NCI-H187 (cell line): ENCODE results near the gene STAT5B.
"Not testable (repeated sequence)": the region's sequence is repeated elsewhere in the genome, so short reads cannot be mapped to it uniquely, and the experiment has no call there.

Experiments
- DNase-seq, 2 experiments: peaks; one replicate each; lab custom pipeline; 2025; lab: John Stamatoyannopoulos, UW

Gene STAT5B

DNA sequence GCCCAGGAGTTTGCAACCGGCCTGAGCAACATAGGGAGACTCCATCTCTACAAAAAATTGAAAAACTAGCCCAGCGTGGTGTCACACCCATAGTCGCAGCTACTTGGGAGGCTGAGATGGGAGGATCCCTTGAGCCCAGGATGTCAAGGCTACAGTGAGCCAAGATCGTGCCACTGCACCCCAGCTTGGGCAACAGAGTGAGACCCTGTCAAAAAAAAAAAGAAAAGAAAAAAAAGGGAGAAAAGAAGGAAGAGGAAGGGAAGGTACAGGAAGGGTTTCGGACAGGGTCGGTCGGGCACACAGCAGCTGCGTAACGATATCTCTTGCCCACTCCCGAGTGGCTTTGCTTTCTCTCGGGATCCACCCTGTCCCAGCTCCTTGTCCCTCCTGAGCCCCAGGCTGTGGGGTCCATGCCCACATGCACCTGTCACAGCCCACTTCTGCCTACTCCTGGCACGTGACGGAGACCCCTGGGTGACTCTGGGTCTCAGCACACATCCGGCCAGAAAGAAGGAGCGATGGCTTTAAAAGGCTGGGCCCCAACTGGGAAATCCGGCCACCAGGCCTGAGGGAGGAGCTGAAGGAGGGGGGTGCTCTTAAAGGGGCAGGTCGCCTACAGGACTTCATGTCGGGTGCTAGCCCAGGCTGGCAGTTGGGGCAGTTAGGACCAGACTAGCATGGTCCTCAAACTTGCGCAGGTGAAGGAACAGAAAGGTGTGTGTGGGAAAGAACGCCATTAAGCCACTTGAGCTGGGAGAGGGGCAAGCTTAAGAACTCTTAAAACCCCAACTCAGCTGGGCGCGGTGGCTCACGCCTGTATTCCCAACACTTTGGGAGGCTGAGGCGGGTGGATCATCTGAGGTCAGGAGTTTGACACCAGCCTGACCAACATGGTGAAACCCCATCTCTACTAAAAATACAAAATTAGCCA lies 82.0 kb downstream of the STAT5B start, which contains the start of gene GHDC:
Gene GHDC, minus strand, starts transcription at position 526 of the 931 bp plus-strand sequence. CDS start 913 bp downstream, outside the sequence.
- peak; percentile 42 to 77 for DNase-seq

DNA sequence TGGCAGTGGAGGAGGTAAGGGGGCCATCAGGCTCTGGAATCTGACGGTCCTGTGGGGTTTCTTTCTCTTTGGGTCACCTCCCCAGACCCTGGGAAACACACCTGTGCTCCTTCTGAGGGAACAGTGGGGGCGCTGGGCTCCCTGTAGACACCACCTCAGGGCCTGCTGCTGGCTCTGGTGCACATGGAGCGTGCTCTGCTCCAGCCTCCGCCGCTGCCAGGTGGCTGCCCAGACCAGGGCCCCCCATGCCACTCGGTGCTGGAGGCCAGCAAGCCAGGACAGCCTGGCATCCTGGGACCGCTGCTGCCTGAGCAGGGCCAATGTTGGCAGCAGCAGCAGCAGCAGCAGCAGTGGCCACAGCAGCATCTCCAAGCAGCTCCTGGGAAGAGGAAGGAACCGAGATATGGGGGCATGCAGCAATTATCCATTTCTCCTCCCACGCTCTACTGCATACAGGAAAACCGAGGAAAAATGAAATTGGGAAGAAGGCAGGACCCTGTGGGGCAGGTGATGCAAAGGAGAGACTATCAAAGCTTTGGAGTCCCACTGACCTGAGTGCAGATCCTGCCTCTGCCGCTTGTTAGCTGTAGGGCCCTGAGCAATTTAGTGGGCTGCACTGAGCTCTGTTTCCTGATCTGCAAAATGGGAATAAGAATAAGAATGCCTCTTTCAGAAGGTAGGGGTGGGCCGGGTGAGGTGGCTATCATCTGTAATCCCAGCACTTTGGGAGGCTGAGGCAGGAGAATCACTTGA lies 82.8 kb downstream of the STAT5B start:
- DNase-seq, result no peak

- no peak for DNase-seq
Measured at GRCh38 chr17:42192189-42193126, 83.7 kb downstream of the STAT5B start.

GRCh38 chr17:42191275-42191608 lies 84.9 kb downstream of the STAT5B start:
- DNase-seq, result no peak

DNA sequence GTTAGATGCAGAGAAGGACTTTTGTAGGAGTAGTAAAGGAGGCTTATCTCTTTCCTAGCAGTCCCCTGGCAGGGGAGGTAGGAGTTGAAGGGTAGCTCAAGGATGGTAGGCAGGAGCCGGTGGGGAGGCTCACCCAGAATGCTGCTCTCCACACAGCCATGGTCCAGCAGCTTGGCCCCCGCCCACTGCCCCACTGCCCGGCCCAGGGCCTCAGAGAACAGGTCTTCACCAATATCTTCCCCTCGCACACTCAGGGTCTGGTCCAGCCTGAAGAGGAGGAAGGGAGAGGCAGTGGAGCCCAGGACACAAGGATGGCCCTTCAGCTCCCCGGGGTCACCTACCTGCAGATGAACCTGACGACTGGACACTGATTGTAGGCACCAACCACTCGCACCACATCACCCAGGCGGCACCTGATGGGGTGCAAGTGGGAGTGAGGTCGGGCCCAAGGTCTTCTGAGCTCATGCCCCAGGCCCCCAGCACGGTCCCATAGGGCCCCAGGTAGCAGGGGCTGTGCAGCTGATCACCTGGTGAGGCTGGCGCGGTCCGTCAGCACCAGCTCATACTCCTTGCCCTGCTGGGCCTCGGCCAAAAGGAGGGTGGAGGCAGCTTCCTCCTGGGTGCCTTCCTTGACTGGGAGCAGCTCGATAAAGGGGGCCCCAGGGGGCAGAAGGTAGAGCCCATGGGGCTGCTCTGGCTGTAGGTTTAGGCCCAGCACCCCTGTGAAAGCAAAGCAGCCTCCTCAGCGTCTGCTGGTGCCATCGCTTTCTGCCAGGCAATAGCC lies 85.5 kb downstream of the STAT5B start:
- no peak for DNase-seq

DNA sequence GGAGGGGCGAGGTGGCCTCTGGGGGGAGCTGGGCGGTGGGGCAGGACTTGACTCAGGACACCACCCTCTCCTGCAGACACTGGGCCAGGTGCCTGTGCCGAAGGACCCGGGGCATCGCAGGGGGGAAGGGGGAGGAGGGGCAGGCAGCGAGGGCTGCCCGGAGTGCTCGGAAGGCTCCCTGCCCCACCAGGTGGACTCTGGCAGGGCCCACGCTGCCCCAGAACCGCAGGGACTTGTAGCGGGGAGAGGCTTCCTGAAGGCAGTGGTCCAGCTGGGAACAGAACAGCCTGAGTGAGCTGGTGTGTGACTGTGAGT lies 86.6 kb downstream of the STAT5B start:
- no peak for DNase-seq

DNA sequence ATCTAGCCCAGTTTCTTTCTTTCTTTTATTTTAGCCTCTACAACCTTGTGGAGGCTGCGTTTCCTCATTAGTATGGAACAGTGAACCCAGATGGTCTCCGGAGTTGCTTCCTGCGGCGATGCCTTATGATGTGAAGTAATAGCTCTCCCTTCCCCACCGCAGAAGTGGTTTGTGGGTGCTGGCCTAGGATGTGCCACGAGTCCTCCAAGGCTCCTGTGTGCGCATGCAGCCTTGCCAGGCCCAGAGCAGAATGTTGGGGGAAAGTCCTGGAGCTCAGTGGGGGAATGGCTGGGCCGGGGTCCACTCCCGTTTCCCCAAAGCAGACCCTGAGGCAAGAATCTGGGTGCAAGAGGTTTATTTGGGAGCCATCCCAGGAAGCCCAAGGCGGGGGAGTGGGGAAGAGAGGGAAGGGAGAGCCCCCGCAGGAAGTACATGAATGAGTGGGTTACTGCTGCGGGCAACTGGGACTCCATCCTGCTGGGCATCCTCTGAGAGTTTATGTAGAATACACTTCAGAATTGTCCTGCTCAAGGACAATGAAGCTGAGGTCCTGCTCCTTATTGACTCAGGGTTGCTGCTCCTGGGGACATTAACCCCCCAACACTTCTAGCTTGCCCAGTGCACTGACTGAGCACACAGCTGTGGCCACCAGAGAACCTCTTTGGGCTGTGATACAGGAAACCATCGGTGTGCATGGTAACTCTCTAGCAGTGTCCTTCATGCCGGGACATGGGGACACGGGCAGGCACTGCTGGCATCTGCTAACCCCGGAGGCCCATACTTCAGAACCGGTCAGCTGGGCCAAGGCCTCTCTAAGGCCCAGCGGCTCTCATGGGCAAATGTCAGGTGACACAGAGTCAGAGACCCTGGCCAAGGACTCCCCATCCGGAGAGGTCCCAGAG lies 87.2 kb downstream of the STAT5B start:
- no peak for DNase-seq

DNA sequence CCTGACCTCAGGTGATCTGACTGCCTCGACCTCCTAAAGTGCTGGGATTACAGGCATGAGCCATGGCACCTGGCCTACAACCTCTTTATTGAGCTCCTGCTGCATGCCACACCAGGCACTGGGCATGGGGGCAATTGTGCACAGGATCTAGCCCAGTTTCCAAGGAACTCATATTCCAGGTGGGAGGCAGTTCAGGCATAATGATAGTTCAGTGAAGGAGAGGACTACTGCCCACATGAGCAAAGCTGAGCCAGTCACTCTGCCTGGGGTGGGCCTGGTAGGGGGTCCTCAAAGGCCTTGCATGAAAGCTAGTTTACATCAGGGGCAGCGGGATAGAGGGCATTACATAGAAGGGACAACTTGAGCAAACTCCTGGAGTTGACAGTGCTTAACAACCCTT lies 88.4 kb downstream of the STAT5B start:
- DNase-seq, result no peak

GRCh38 chr17:42186191-42186590 lies 90.0 kb downstream of the STAT5B start:
- not testable (repeated sequence) for DNase-seq

GRCh38 chr17:42185621-42185930 lies 90.6 kb downstream of the STAT5B start:
- no peak for DNase-seq

GRCh38 chr17:42184713-42185620 lies 91.2 kb downstream of the STAT5B start, which contains the start of gene HCRT:
Gene HCRT, minus strand, starts transcription at chr17:42185452. Its CDS starts 87 bp downstream, at chr17:42185365.
- DNase-seq, result no peak

DNA sequence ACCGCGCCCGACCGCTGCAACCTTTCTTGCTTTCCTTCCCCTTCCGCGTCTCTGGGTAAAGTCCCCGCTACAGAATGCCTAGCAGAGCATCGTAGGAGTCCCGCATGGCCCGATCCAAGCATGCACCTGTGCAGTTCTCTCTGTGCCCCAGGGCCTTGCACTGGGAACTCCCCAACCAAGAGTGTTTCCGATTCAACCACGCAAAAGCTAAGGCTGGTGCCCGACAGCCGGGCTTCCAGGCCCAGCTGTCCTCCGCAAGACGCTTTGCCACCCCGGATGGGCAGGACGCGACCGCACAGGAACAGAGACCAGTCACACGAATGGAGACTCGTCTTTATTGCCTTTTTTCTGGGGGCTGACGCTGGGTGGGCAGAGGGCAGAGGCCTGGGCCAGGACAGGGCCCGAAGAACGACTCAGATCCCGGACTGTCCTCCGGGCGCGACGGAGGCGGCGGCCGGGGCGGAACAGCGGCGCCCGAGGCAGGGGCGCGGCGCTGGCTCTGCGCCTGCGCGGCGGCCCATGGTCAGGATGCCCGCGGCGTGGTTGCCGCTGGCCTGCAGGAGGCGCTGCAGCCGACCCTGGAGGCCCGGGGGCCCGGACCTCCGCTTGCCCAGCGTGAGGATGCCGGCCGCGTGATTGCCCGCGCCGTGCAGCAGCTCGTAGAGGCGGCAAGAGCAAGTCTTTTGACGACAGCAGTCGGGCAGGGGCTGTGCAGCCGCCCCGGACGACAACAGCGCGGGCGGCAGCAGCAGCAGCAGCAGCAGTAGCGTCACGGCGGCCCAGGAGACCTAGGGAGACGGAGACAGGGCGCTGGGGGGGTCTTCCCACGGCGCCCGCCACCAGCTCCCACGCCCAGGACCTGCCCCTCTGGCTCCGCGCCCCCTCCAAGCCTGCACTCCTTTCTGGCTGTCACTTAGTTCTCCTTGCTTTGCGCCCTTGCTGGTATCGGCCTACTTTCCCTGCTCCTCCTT lies 92.2 kb downstream of the STAT5B start:
- peak; percentile 40 to 59 for DNase-seq

DNA sequence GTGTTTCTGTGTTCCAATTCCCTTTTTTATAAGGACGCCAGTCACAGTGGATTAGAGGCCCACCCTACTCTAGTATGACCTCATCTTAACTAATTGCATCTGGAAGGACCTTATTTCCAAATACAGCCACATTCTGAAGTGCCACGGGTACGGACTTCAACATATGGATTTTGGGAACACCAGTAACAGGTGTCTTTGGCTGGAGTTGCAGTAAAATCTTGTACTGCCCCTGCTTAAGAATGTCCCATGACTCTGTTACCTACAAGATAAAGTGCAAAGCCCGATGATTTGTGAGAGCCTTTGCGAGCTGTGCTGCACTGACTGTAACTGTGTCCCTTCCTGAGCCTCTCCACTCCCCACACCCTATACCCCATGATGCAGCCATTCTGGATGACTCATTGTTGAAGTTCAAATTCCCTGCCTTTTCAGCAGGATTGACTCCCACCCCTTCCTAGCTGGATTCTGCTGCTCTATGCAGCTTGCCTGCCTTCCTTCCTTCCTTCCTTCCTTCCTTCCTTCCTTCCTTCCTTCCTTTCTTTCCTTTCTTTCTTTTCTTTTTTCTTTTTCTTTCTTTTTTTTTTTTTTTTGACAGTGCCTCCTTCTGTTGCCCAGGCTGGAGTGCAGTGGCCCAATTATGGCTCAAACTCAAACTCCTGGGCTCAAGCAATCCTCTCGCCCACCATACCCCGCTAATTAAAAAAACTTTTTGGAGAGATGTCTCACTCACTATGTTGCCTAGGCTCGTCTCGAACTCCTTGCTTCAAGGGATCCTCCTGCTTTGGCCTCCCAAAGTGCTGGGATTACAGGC lies 93.1 kb downstream of the STAT5B start:
- no peak for DNase-seq

- no peak for DNase-seq
Measured at GRCh38 chr17:42181851-42182207, 94.4 kb downstream of the STAT5B start.

DNA sequence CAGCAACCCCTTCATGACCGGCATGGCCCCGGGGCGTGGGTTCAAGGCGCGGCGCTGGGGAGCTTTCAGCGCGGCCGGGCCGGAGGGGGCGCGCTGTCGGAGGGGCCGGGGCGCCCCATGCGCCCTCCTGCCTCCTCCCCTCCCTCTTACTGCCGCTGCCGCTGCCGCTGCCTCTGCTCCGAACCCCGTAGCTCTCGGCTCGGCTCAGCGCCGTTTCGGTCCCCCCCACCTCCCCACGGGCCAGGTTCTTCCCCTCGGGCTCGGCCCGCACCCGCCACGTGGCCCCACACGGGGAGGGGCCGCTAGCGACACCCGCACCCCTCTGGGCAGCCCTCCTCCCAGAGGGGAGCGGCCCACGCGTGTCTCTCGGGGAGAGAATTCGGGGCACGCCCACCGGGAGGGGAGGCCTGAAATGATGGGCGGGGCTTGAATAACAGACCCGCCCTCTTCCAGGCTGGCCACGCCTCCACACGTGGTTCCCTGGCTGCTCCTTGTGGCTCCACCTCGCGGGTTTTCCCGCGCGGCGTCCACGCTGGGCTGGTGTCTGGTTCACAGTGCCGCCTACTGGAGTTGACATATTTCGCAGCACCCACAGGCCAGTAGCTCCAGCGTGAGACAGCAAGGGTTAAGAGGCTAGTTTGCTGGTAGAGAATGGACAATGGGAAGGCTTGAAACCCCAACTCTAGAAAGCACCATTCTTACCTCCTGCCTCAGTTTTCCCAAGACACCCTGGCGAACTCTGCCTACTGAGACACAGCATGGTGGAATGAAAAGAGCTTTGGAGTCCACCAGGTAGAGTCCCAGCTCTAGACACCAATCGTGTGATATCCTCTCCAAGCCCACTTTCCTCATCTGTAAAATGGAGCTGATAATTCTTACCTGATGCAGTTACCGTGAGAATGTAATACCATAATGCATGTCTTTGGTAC lies 95.0 kb downstream of the STAT5B start, which contains the start of gene KCNH4:
Gene KCNH4, minus strand, starts transcription at position 221 of the 929 bp plus-strand sequence. Its CDS starts 197 bp downstream, at position 24.
- DNase-seq, result peak; percentile 79 to 87

DNA sequence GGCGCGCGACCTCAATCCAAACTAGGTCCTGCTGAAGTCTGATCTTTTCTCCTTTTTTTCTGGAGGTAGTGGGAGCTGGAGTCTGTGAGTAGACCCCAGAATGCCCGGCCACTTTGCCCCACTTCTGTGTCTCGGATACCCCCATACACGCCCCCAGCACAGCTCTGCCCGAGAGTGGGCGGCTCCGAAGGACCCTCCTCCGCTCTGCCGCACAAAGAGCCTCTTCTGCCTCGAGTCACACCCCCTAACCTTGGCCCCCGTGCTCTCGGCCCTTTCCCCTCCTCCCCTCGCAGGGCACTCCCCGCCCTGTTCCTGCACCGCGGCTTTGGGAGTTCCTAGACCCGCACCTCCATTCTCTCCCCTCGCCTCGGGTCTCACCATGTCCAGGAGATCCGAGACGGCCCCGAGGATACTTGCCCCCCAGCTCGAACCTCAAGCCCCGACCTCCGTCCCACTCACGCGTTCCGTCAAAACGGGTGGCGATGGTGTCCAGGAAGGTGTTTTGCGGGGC lies 95.7 kb downstream of the STAT5B start:
- no peak for DNase-seq
